SU-DHL-6 (cell line): ENCODE data around the gene TENM4.

ENCODE experiments used
- H2AFZ ChIP-seq: fragments of 200-600 bp; sonication (generic); 2 replicates; pipeline ENCODE4 v1.6.1; 2014; ENCODE audit warnings: low read depth, mild to moderate bottlenecking, moderate library complexity, mixed read lengths, antibody characterized with exemption, low read length; ENCODE audit not compliant: severe bottlenecking
- H3F3A ChIP-seq: fragments of 200-600 bp; shearing (Covaris generic); 2 replicates; pipeline ENCODE4 v1.6.0; 2016; ENCODE audit warnings: antibody characterized with exemption, mild to moderate bottlenecking; ENCODE audit not compliant: insufficient read depth
- H3K27ac ChIP-seq: fragments of 200-600 bp; sonication (generic); 2 replicates; pipeline ENCODE4 v1.5.1; 2016; ENCODE audit warnings: low read depth, mild to moderate bottlenecking, low read length, moderate library complexity, mixed read lengths
- H3K27me3 ChIP-seq: fragments of 200-600 bp; sonication (generic), shearing (Covaris generic); 2 replicates; pipeline ENCODE4 v1.6.0; 2014; ENCODE audit warnings: mild to moderate bottlenecking, low read length
- H3K36me3 ChIP-seq: fragments of 200-600 bp; sonication (generic); 2 replicates; pipeline ENCODE4 v1.6.1; 2014; ENCODE audit warnings: mild to moderate bottlenecking, low read length, mixed read lengths
- H3K4me2 ChIP-seq: fragments of 300-600, 200-600 bp; shearing (Covaris generic), sonication (generic); 2 replicates; pipeline ENCODE4 v1.6.0; 2014; ENCODE audit warnings: low read length, low read depth, mild to moderate bottlenecking; ENCODE audit not compliant: poor library complexity, severe bottlenecking
- H3K4me3 ChIP-seq: fragments of 200-600 bp; sonication (generic); 2 replicates; pipeline ENCODE4 v1.5.1; 2014; ENCODE audit warnings: antibody characterized with exemption, low read length, mild to moderate bottlenecking, mixed read lengths; ENCODE audit not compliant: insufficient read depth, poor library complexity, severe bottlenecking
- H3K79me2 ChIP-seq: fragments of 200-600 bp; sonication (generic); 2 replicates; pipeline ENCODE4 v1.6.1; 2014; ENCODE audit warnings: mild to moderate bottlenecking, low read length, moderate library complexity; ENCODE audit not compliant: insufficient read depth
- H3K9ac ChIP-seq: fragments of 200-600 bp; sonication (generic); 2 replicates; pipeline ENCODE4 v1.7.0; 2014; ENCODE audit warnings: mild to moderate bottlenecking, low read length
- H3K9me2 ChIP-seq: fragments of 200-600 bp; sonication (generic); replicated peaks from 2 replicates; pipeline ENCODE4 v1.6.1; 2014; ENCODE audit warnings: low read length; ENCODE audit not compliant: insufficient read depth
- H3K9me3 ChIP-seq: fragments of 200-600 bp; sonication (generic); 2 replicates; pipeline ENCODE4 v1.6.1; 2014; ENCODE audit warnings: low read length, mixed read lengths; ENCODE audit not compliant: insufficient read depth
- H4K20me1 ChIP-seq: fragments of 200-600 bp; sonication (generic); 2 replicates; pipeline ENCODE4 v1.6.1; 2014; ENCODE audit warnings: low read depth, mild to moderate bottlenecking, antibody characterized with exemption, low read length, moderate library complexity, mixed read lengths
- CTCF ChIP-seq: fragments of 200-600 bp; sonication (generic); IDR thresholded peaks from one replicate; pipeline ENCODE4 v1.5.1; 2017; ENCODE audit warnings: antibody characterized with exemption, mild to moderate bottlenecking, low read length, moderate library complexity; ENCODE audit not compliant: insufficient read depth, poor library complexity, severe bottlenecking
- EZH2phosphoT487 ChIP-seq: fragments of 200-600 bp; sonication (generic), shearing (Covaris generic); conservative IDR thresholded peaks from 2 replicates; pipeline ENCODE4 v1.6.1; 2018; ENCODE audit warnings: mild to moderate bottlenecking, antibody characterized with exemption, low read length, moderate library complexity, mixed read lengths

TENM4 gene

GRCh38 chr11:79374727-79375126 lies 66.1 kb downstream of the TENM4 start:
- H3K27me3 ChIP-seq, result no peaks in the 10 kb centered on the region
- no peaks in the 10 kb centered on the region for H4K20me1 ChIP-seq
- H3K36me3 ChIP-seq, result no peaks in the 10 kb centered on the region
- no peak overlapping the region for H3K4me3 ChIP-seq
- no peak for TF ChIP-seq CTCF
- TF ChIP-seq EZH2phosphoT487, result no peak
- H3K9me3 ChIP-seq, result no peaks in the 10 kb centered on the region
- H3K4me2 ChIP-seq, result no peak overlapping the region
- H3K9me2 ChIP-seq, result no peaks in the 10 kb centered on the region
- H3K9ac ChIP-seq, result no peak overlapping the region
- H3K79me2 ChIP-seq, result no peaks in the 10 kb centered on the region
- no peaks in the 10 kb centered on the region for H3F3A ChIP-seq
- no peak overlapping the region for H3K27ac ChIP-seq
- H2AFZ ChIP-seq, result no peak overlapping the region

- Histone ChIP-seq H3K27ac (no peak overlapping the region), H3K4me2 (no peak overlapping the region), H3K27me3 (no peaks in the 10 kb centered on the region), H3K36me3 (no peaks in the 10 kb centered on the region), H3F3A (no peaks in the 10 kb centered on the region), H3K79me2 (no peaks in the 10 kb centered on the region), H3K9me3 (no peaks in the 10 kb centered on the region), H2AFZ (no peak overlapping the region), H4K20me1 (no peaks in the 10 kb centered on the region), H3K9me2 (no peaks in the 10 kb centered on the region), H3K9ac (no peak overlapping the region), H3K4me3 (no peak overlapping the region)
- TF ChIP-seq EZH2phosphoT487 (no peak), CTCF (no peak)
These were observed 69.1 kb downstream of the TENM4 start for GRCh38 chr11:79371724-79372123.

- H2AFZ ChIP-seq, result no peak overlapping the region
- no peak overlapping the region for H3K4me2 ChIP-seq
- no peaks in the 10 kb centered on the region for H3K9me2 ChIP-seq
- H3F3A ChIP-seq, result no peaks in the 10 kb centered on the region
- no peak overlapping the region for H3K4me3 ChIP-seq
- H3K27ac ChIP-seq, result no peak overlapping the region
- H4K20me1 ChIP-seq, result no peaks in the 10 kb centered on the region
- no peaks in the 10 kb centered on the region for H3K27me3 ChIP-seq
- H3K9ac ChIP-seq, result no peak overlapping the region
- TF ChIP-seq EZH2phosphoT487, result no peak
- no peak for TF ChIP-seq CTCF
- H3K36me3 ChIP-seq, result no peaks in the 10 kb centered on the region
- no peaks in the 10 kb centered on the region for H3K79me2 ChIP-seq
- no peaks in the 10 kb centered on the region for H3K9me3 ChIP-seq
These were observed 69.7 kb downstream of the TENM4 start for GRCh38 chr11:79371152-79371551.
